ENCODE data around the gene CNTNAP2.

DNA sequence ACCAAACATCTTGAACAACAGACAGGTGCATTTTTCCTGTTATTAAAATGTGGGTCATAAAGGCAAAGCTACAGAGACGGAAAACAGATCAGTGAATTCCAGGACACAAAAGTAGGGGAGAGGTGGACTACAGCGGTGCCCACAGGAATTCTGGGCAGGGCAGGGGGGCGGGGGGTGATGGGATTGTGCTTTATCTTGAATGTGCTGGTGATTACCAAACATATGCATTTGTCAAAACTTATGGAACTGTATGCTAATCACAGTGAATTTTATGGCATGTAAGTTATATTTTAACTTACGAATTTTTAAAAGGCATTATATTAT lies 519.4 kb downstream of the CNTNAP2 start:
- TF ChIP-seq POLR2AphosphoS5 (IDR thresholded peaks at IDR 0.05; ENCODE audit: low read depth, low read length) (no peak), POLR2A (IDR thresholded peaks at IDR 0.05; ENCODE audit: low read depth, low read length) (no peak), TAF1 (IDR thresholded peaks at IDR 0.05; ENCODE audit: low read depth, low read length) (no peak), PAX5 (IDR thresholded peaks at IDR 0.05; ENCODE audit: insufficient read depth, low read length, severe bottlenecking) (no peak), SPI1 (IDR thresholded peaks at IDR 0.05; ENCODE audit: low read depth, low read length) (no peak), POU2F2 (IDR thresholded peaks at IDR 0.05; ENCODE audit: low read depth, low read length) (no peak)
